ENCODE results near the gene ELMO1.

Gene ELMO1

DNA sequence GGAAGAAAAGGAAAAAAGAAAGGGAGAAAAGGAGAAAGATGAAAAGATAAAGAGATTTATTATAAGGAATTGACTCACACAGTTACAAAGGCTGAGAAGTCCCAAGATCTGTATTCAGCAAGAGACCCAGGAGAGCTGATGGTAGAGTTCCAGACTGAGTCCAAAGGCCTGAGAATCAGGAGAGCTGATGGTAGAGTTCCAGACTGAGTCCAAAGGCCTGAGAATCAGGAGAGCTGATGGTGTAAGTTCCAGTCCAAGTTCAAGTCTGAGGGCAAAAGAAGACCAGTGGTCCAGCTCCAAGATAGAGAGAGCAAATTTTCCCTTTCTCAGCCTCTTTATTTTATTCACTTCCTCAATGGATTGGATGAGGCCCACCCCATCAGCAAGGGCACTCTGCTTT lies 627.0 kb downstream of the ELMO1 start:
- DNase-seq (ENCODE audit: low read depth): no peak

DNA sequence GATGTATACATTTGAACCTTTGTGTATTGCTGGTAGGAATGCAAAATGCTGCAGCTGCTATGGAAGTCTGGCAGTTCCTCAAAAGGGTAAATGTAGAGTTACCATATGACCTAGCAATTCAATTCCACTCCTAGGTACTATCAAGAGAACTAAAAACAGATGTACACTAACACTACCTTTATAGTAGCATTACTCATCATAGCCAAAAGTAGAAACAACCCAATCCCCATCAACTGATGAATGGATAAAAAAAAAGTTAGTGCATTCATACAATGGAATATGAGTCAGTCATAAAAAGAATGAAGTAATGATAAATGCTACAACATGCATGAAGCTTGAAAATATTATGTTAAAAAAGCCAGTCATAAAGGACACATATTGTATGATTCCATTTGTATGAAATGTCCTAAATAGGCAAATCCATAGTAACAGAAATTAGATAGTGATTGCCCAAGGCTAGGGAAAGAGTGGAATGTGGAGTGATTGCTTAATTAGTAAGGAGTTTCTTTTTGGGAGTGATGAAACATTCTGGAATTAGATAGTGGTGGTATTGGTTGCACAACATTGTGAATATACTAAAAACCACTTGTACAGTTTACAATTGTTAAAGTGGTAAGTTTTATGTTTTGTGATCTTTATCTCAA lies 628.0 kb downstream of the ELMO1 start:
- no peak for DNase-seq (ENCODE audit: low read depth)

DNA sequence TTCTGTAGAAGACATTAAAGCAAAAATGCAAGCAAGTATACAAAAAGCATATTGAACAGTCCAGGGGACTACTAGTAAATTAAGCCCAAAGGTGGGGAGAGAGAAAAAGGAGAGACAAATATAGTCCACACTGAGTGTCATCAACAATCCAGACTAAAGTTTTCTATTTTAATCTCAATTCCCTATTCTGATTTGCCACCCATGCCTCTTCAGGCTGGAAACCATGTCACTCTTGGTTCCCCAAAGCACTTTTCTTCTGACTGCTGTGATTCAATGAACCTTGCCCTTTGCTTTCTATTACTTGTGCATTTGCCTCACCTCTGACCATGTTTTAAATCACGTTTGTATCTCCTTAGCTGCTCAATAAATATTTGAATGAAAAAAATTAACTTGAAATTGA lies 629.0 kb downstream of the ELMO1 start:
- no peak for DNase-seq (ENCODE audit: low read depth)

DNA sequence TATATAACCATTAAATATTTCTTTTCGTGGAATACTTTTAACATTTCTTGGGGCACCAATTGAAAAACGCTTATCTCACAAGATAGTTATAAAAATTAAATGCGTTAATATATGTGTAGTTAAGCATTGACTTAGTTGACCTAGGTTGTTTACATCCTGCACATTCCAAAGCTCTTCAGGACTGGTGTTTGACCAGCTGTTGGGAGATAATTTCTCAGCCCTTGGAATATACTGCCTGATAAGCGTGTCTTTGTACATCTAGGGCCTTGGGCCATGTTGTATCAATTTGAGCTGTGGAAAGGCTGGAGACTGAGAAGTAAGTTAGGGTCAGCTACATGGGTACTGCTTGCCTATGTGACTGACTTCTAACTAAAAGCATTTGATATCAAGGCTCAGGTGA lies 634.4 kb downstream of the ELMO1 start:
- no peak for DNase-seq (ENCODE audit: low read depth)

DNA sequence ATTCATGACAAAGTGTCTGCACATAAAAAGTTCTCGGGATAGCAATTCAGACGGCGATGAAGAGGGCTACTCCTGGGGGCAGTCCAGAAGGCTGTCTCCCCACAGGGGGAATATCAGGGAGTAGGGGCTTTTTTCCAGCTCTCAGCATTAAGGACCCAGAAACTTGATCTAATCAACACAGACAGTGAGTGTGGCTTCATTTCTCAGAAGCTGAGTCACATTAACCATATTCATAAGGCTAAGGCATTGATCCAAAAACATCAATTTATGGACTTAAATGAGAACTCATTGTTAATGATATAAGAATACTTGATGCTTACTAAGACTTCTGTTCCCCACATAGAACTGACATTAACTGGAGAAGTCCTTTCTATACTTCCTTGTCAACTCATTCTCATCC lies 636.9 kb downstream of the ELMO1 start:
- DNase-seq (ENCODE audit: low read depth): no peak

DNA sequence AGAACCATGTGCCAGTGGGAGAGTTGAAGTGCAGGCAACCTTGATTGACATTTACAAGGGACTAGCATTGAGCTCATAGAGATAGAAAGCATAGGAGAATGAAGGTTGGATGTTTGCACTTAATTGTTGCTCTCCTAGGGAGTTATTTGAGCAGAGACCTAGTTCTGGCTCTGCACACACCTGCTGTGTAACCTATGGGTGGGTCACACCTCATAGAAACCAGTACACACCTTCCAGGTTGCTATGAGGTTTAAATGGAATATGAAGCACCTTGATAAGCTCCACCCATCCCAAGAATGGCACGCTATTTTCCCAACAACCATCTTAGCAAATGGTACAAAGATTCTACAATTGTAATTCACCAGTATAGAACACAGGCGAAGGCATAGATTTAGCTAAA lies 638.2 kb downstream of the ELMO1 start:
- DNase-seq (ENCODE audit: low read depth): no peak

DNA sequence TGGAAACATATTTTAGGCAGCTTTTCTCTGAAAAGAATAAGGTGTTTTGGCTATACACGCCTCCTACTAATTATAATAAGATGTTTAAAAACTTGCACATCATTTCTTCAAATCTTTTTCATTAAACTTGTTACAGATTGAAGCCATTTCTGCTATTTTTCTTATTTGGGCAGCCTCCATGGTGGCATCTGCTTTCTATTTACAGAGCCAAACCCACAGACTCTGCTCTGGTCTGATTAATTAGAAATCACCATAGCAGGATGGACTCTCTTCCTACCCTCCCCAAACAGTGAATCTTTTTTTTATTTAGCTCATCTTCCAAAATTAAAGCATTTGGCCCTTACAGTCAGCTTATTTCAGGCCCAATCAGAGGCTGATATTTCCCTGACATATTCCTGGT lies 638.6 kb downstream of the ELMO1 start:
- DNase-seq (ENCODE audit: low read depth): no peak

DNA sequence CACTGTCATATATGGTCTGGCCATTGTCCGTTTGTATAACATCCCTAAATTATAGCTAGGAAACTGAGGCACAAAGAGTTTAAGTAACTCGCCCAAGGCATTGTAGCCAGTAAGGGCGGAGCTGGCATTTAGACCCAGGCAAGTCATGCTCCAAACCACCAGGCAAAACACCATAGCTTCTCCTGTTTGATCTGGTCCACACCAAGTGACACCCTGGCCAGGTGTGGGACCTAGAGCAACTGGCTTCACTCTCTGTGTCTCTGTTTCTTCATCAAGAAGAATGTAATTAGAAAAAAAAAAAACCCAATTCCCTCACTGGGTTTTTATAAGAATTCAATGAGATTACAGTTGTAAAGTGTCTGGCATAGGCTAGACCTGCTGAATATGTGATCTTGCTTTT lies 639.2 kb downstream of the ELMO1 start:
- DNase-seq (ENCODE audit: low read depth): no peak

DNA sequence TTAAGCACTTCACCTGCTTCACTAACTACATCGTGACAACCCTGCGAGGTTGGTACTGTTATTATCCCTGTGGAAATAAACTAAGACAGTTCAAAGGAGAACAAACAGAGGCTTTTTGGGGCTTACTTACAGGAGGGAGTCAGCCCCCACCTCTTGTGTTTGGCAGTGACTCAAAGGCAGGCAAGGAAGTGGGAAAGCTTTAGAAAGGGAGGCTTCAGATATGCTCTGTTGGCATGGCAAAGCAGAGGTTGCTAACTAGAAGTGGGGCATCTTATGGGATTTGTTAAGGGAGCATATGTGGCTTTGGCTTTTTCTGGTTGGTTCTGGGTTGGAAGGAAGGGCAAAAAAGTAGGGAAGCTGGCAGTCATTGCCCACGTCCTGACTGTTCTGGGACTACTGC lies 639.6 kb downstream of the ELMO1 start:
- no peak for DNase-seq (ENCODE audit: low read depth)

DNA sequence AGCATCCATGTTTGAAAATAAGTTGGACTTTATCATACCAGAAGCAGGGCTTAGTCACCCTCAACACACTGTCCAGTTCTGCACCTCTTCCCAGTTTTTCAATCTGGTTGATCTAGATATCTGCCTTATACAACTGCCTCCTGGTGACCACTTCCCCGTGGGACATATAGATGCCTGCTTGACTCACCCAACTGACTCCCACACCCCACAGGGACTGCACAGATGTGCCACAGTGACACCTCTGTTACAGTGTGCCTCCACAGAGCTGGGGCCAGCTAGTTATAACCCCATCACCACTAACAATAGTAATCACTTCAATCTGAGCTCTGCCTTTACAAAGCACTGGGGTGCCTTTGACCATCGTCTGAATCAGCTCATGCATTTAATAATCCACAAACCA lies 641.8 kb downstream of the ELMO1 start:
- no peak for DNase-seq (ENCODE audit: low read depth)

All from stimulated activated CD8-positive, alpha-beta memory T cell treated with anti-CD3 and anti-CD28 coated beads, Interleukin-15, amount 100 ng/mL, for 24 hours (primary cell).